ENCODE measurements around the gene CKAP5.
"Not testable (repeated sequence)": the region's sequence is repeated elsewhere in the genome, so short reads cannot be mapped to it uniquely, and the experiment has no call there.

The CKAP5 gene

DNA sequence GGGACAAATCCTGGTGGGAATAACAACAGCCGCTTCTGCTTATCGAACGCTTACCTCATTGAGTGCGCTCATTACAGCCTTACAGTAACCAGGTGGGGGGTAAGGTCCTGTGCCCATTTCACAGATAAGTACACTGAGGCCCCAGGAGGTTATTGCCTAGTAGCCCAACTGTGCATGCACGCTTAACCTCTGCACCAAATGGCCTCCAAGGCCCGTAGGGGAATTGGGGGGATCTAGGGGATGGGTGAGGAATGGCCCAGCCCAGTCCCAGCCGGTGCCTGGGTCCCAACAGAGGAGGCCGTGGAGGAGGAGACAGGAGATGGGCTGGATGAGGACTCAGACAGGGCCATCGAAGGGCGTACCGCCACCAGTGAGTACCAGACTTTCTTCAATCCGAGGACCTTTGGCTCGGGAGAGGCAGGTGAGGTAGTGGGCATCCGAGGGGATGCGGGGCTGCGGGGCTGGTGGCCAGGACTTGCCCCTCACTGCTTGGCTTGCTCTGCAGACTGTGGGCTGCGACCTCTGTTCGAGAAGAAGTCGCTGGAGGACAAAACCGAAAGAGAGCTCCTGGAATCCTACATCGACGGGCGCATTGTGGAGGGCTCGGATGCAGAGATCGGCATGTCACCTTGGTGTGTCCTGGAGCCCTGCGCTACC, 119.7 kb downstream of the CKAP5 start:
- DNase-seq (ENCODE audit: low read depth, low spot score) = no peak

DNA sequence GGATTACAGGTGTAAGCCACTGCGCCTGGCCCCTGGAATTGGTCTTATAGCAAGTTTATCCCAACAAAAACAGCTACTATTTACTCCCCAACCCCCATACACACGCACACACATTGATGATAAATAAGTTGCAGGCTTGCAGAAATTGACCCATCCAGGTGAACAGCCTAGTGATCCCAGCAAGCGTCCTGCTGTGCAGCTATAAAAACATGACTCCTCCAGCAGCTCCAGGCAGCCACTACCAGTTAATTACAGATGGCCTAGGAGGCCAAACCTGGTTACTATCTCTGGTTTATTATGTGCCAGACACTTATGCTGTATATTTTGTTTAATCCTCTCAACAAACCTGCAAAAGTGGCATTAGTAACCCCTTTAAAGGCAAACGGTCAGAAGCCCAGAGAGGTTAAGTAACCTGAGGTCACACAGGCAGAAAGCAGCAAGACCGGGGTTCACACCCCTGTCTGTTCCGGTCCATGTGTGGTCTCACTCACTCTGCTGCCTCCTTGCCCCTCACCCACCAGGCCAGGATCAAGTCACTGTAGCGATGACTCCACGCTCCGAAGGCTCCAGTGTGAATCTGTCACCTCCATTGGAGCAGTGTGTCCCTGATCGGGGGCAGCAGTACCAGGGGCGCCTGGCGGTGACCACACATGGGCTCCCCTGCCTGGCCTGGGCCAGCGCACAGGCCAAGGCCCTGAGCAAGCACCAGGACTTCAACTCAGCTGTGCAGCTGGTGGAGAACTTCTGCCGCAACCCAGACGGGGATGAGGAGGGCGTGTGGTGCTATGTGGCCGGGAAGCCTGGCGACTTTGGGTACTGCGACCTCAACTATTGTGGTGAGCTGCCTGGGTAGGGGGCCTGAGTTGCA, 120.5 kb downstream of the CKAP5 start:
- no peak for DNase-seq (ENCODE audit: low read depth, low spot score)

DNA sequence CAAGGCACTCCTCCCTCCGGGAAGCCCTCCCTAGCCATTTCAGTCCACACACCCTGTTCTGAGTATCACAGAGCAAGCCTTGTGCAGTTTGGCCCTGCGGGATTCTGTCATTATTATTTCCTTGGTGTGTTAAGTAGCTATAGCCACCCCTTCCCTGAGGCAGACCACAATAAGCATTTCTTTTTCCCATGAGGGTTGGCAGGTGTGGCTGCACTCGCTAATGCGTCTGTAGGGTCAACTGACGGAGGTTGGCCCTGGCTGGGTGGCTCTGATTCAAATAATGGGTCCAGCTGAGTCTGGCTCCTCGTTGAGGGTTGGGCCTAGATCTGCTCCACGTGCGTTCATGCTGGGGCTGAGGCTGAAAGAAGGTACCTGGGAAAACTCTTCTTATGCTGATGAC, 122.0 kb downstream of the CKAP5 start:
- DNase-seq (ENCODE audit: low read depth, low spot score) = no peak

DNA sequence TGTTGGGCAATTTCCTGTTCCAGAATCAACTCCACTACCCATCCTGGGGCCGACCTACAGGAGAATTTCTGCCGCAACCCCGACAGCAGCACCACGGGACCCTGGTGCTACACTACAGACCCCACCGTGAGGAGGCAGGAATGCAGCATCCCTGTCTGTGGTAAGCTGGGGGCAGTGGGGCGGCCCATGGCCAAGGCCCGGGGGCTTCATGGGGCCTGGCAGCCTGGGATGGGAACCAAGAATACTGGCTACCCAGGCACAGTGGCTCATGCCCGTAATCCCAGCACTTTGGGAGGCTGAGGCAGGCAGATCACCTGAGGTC, 122.8 kb downstream of the CKAP5 start:
- no peak for DNase-seq (ENCODE audit: low read depth, low spot score)

DNA sequence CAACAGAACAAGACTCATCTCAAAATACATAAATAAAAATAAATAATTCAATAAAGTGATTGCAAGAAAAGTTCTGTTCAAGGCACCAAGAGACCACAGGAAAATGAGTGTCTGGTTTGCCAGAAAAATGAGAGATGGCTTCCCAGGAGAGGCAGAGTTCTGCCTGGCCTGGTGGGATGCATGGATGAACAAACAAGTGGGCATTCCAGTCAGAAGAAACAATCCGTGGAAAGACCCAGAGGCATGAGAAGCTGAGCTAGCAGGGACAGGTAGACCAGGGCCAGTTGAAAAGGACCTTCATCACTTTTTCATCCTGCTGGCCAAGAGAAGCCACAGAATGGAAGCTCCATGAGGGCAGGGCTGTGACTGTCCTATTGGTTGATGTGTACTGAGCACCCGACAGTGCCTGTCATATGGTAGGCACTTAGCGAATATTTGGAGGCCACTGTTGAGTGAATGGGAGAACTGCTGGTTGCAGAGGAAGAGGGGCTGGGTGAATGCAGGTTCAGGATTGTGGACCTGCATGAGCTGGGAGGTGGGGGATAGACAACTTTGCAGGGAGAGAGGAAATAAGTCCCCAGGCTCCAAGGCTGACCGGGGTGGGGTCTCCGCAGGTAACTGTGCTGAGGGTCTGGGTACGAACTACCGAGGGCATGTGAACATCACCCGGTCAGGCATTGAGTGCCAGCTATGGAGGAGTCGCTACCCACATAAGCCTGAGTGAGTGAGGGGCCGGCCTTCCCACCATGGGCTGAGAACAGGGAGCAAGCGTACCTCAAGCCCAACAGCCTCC, 123.3 kb downstream of the CKAP5 start:
- no peak for DNase-seq (ENCODE audit: low read depth, low spot score)

DNA sequence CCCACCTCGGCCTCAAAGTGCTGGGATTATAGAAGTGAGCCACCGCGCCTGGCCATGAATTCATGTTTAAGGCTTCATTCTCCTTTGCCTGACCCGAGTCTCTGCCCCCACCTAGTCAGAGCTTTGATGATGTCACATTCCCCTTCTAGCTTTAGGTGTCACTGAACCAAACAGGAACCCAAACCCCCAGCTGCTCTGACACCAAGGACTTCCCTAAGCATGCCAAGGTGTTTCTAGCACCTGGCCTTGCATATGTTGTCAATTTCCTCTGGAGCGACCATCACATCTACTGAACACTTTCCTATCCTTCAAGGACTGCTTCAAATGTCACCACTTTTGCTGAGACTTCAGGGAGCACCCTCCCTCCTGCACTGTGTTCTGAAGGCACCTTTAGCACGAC, 124.8 kb downstream of the CKAP5 start:
- no peak for DNase-seq (ENCODE audit: low read depth, low spot score)

DNA sequence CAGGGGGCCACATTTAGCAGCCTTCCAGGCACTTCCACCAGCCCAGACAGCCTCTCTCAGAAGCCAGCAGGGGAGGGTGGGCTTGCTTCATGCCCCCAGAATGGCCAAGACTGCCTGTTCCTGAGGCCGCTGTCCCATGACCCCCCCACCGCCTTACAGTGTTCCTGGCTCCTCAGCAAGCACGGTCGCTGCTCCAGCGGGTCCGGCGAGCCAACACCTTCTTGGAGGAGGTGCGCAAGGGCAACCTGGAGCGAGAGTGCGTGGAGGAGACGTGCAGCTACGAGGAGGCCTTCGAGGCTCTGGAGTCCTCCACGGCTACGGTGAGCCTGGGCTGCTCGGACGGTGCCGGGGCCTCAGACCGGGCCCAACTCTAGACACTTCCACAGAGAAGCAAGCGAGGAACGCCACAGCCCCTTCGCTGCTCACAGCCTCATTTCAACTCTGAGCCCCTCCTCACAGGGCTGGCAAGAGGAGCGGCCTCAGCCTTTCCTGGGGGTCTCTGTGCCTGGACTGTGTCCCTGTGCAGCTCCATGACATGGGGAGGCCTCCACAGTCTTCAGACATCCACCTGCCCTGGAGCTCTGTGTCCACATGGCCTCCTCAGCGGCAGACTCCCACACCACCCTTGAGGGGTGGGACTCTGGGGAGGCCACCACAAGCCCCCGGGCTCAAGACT, 126.4 kb downstream of the CKAP5 start:
- DNase-seq (ENCODE audit: low read depth, low spot score) = no peak

DNA sequence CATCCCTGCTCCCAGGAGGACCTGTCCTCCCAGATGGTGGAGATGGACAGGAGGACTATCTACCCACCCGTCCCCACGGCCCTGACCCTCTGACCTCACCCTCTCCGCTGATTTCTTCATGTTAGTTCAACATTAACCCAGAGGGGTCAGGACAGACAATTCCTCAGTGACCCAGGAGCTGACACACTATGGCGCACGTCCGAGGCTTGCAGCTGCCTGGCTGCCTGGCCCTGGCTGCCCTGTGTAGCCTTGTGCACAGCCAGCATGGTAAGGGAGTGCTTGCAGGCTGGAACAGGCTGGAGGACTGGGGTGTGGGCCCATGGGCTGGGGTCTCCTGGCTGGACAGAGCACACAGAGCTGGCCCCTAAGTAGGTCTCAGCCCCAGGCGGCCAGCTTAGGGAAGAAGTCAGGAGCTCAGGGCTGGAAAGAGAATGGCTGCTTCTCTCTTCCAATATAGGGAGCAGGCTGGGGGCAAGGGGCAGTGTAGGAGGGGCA, 127.0 kb downstream of the CKAP5 start, which contains the start of gene F2:
Gene F2, plus strand, starts transcription at position 166 of the 495 bp plus-strand sequence. Its CDS starts 23 bp downstream, at position 189.
- no peak for DNase-seq (ENCODE audit: low read depth, low spot score)

DNA sequence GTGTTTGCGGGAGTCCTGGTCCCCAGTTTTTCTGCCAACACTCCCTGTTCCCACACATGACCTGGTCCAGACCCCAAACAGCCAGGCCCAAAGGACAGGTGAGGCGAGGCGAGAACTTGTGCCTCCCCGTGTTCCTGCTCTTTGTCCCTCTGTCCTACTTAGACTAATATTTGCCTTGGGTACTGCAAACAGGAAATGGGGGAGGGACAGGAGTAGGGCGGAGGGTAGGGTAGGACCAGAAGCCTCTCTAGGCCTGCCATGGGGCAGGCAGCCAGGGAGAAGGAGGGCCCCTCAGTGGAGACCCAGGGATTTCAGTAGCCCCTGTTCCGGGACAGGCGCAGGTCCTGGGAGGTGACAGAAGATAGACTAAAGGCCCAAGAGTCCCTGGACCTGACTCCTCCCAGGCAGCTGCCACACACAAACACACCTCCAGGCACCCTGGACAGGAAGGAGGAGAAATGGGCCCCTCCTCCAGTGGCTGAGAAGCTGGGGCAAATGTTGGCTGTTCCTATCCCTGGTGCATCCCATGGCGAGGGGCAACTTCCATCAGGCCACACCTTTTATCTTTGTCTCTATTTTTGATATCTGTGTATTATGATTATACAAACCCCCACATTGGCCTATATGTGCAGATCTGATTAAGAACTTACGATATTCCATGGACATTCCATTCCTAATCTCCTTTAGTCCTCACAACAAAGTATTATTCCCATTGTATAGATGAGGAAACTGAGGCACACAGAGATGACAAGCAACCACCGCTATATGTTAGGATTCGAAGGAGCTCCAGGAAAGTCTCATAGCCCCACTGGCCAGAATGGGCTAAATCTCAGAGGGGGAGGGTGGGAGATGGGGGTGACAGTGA, 127.7 kb downstream of the CKAP5 start:
- no peak for DNase-seq (ENCODE audit: low read depth, low spot score)

DNA sequence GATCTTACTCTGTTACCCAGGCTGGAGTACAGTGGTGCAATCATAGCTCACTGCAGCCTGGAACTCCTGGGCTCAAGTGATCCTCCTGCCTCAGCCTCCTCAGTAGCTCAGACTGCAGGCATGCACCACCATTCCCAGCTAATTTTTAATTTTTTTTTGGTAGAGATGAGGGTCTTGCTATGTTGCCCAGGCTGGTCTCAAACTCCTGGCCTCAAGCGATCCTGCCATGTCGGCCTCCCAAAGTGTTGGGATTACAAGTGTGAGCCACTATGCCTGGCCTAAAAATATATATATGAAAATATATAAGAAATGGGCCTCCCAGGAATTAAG, 128.3 kb downstream of the CKAP5 start:
- not testable (repeated sequence) for DNase-seq (ENCODE audit: low read depth, low spot score)

DNA sequence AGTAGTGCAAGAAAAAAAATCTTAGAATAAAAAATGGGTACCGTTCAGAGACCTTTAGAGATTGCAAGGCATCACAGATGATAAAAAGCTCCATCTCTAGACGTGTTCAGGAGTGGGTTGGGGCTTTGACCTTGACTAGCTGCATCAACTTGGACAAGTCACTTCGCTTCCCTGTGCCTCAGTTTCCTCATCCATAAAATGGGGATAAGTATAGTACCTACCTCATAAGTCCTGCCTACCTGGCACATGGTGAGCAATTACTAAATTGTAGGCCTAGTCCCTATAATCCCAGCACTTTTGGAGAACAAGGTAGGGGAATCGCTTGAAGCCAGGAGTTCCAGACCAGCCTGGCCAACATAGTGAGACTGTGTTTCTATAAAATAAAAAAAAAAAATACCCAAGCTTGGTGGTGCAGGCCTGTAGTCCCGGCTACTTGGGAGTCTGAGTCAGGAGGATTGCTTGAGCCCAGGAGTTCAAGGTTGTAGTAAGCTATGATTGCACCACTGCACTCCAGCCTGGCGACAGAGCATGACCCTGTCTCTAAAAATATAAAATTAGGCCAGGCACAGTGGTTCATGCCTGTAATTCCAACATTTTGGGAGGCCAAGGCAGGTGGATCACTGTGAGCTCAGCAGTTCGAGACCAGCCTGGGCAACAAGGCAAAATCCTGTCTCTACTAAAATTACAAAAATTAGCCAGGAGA, 133.1 kb downstream of the CKAP5 start:
- no peak for DNase-seq (ENCODE audit: low read depth, low spot score)

DNA sequence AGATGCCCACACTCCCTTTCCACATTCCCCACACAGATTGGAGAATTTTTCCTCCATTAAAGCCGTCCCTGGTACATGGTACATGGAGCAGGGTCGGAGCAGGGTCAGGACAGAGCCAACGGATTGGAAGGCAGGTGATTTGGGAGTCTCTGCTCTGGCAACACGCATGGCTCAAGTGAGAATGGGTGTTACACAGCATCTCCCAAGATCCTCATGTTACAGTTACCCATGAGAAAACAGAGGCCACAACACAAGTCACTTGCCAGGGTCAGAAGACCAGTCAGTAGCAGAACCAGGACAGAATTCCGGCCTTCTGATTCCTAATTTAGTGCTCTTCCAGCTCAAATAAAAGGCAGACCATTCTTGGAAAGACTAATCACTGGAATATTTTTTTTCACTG, 134.8 kb downstream of the CKAP5 start:
- no peak for DNase-seq (ENCODE audit: low read depth, low spot score)

DNA sequence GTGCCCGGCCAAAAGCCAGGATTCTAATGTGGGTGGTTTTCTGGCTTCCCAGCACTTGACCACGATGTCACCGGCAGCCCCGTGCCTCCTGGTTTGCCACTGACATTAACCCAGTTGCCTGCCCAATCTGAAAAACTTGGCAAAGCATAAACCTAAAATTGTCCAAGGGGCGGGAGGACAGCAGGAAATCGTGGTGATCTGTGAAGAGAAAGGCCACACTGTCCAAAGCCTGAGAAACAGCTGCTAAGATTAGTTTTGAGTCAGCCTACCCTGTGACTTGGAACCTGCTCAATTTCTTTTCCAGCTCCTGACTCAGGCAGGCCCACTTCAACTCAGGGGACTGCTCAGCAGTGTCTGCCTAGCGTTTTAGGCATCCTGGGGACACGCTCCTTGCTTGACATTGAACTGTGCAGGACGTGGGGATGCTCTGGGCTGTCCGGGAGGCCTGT, 135.2 kb downstream of the CKAP5 start:
- DNase-seq (ENCODE audit: low read depth, low spot score) = no peak

DNA sequence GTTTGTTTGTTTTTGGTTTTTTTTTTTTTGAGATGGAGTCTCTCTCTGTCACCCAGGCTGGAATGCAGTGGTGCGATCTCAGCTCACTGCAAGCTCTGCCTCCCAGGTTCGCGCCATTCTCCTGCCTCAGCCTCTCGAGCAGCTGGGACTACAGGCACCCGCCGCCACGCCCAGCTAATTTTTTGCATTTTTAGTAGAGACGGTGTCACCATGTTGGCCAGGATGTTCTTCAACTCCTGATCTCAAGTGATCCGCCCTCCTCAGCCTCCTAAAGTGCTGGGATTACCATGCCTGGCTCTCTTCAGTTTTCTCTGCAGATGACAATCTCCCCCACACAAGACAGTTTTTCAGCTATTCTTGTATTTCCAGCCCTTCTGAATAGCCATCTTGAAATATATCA, 136.7 kb downstream of the CKAP5 start:
- not testable (repeated sequence) for DNase-seq (ENCODE audit: low read depth, low spot score)

DNA sequence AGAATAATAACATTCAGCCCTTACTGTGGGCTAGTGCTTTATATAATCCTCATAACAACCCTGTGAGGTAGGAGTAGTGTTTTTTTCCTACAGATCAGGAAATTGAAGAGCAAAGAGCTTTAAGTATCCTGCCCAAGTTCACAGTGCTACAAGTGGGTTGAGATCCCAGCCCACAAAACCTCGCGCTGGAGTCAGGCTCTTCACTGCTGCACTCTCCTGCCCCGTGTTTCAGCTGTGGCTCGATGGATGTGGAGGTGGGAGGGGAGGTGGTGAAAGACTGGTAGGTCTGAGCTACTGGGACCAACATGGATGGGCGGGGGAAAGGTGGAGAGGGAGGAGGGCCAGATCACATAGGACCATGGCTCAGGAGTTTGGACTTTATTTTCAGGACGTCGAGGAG, 139.2 kb downstream of the CKAP5 start:
- DNase-seq (ENCODE audit: low read depth, low spot score) = no peak

DNA sequence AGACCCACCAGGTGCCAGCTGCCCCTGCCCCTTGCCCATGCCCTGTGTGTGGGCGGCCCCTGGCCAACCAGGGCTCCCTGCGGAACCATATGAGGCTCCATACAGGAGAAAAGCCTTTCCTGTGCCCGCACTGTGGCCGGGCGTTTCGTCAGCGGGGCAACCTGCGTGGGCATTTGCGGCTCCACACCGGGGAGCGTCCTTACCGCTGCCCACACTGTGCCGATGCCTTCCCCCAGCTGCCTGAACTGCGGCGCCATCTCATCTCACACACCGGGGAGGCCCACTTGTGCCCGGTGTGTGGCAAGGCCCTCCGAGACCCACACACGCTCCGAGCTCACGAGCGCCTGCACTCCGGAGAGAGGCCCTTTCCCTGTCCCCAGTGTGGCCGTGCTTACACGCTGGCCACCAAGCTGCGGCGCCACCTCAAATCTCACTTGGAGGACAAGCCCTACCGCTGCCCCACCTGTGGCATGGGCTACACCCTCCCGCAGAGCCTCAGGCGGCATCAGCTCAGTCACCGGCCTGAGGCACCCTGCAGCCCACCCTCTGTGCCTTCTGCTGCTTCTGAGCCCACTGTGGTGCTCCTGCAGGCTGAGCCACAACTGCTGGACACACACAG, 140.9 kb downstream of the CKAP5 start:
- DNase-seq (ENCODE audit: low read depth, low spot score) = no peak

DNA sequence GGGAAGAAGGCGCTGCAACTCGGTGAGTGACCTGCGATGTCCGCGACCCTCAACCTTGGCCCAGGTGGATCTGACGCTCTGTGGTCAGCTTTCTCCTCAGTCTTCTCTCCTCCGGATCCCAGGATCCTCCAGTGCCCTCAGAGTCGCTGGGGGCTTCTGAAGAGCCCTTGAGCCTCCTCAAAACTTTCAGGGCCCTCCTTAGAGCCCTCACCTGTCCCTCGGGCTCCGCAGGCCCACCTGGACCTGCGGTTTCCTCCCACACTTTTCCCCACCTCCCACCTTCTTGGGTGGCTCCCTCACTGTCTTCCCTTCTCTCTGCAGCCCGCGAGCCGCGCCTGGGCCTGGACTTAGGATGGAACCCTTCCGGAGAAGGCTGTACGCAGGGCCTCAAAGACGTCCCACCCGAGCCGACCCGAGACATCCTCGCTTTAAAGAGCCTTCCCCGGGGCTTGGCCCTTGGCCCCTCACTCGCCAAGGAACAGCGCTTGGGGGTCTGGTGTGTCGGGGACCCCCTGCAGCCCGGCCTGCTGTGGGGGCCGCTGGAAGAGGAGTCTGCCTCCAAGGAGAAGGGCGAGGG, 144.9 kb downstream of the CKAP5 start:
- no peak for DNase-seq (ENCODE audit: low read depth, low spot score)

DNA sequence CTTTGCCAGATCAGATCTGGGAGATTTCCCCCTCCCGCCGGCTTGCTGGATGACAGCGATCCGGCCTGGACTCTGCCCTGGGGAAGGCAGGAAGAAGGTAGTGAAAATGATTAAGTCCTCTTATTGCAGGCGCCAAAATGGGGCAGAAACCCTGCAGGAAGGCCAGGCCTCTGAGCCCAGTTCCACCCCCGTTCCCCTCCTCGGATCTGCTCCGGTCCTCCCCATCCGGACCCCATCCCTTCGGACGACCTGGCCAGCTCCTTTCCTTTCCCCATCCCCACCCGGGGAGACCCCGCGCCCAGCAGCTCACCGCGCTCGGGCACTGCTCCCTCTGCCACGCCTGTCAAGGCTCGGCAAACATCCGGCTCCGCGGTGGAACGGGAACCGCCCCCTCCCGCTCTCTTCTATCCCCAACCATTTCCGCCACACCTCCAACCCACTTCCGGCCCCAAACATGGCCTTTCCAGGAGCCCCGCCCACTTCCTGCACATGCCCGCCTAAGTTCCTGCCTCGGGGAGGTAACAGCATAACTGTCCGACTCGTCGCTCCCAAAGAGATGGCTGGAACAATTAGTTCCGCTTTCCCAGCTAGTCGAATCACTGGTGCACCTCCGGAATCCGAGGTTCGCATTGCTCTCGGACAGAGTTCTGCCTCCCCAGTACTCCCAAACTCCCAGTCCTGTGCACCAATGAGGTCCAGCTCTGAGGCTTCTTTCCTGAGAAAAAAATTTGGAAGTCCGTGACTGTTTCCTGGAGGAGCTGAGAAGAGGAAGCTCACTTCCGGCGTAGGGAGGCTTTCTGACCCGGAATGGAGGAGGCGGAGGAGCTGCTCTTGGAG, 145.6 kb downstream of the CKAP5 start, which contains the start of the genes ARHGAP1 and ZNF408:
Gene ARHGAP1, minus strand, starts transcription at position 379 of the 837 bp plus-strand sequence. CDS start 4,512 bp downstream, outside the sequence.
Gene ZNF408, plus strand, starts transcription at position 791 of the 837 bp plus-strand sequence. Its CDS starts 17 bp downstream, at position 808.
- DNase-seq (ENCODE audit: low read depth, low spot score) = peak; percentile 95

Data from brain pericyte (primary cell).